Activated T-cell treated with anti-CD3 and anti-CD28 coated beads for 48 hours (primary cell): ENCODE results near the gene CAV2.

Source experiments
- DNase-seq: peaks from one replicate; pipeline ENCODE4 v3.0.0-alpha.2; 2020; ENCODE audit warnings: low read depth

CAV2 gene

GRCh38 chr7:116524609-116525297 lies 25.2 kb downstream of the CAV2 start, which contains the start of gene CAV1:
Gene CAV1, plus strand, starts transcription at chr7:116525036. Its CDS starts 27 bp downstream, at chr7:116525063.
- DNase-seq = no peak

- peak; percentile 25 for DNase-seq
Measured at GRCh38 chr7:116525298-116525912, 25.9 kb downstream of the CAV2 start.

GRCh38 chr7:116525913-116526861 lies 26.6 kb downstream of the CAV2 start:
- DNase-seq = peak; percentile 47

- DNase-seq = no peak
Measured at GRCh38 chr7:116526897-116527296, 27.4 kb downstream of the CAV2 start.

- no peak for DNase-seq
Measured at GRCh38 chr7:116527521-116527920, 28.0 kb downstream of the CAV2 start.

GRCh38 chr7:116528008-116528789 lies 28.7 kb downstream of the CAV2 start:
- DNase-seq = no peak

GRCh38 chr7:116529250-116529649 lies 29.7 kb downstream of the CAV2 start:
- DNase-seq = no peak

GRCh38 chr7:116530107-116530820 lies 30.7 kb downstream of the CAV2 start:
- DNase-seq = no peak

GRCh38 chr7:116532102-116532688 lies 32.7 kb downstream of the CAV2 start:
- no peak for DNase-seq

GRCh38 chr7:116534790-116535189 lies 35.3 kb downstream of the CAV2 start:
- DNase-seq = no peak

- no peak for DNase-seq
Measured at GRCh38 chr7:116535416-116535815, 35.9 kb downstream of the CAV2 start.

- DNase-seq = no peak
Measured at GRCh38 chr7:116538138-116538537, 38.6 kb downstream of the CAV2 start.

GRCh38 chr7:116539879-116540278 lies 40.3 kb downstream of the CAV2 start:
- no peak for DNase-seq

GRCh38 chr7:116540743-116541142 lies 41.2 kb downstream of the CAV2 start:
- no peak for DNase-seq

GRCh38 chr7:116541951-116542350 lies 42.4 kb downstream of the CAV2 start:
- no peak for DNase-seq

- DNase-seq = no peak
Measured at GRCh38 chr7:116542618-116543017, 43.1 kb downstream of the CAV2 start.

GRCh38 chr7:116543664-116544063 lies 44.1 kb downstream of the CAV2 start:
- no peak for DNase-seq

- DNase-seq = no peak
Measured at GRCh38 chr7:116544487-116544886, 44.9 kb downstream of the CAV2 start.

GRCh38 chr7:116545411-116545993 lies 46.0 kb downstream of the CAV2 start:
- no peak for DNase-seq

GRCh38 chr7:116546054-116546453 lies 46.5 kb downstream of the CAV2 start:
- DNase-seq = no peak
